ENCODE results near the gene PAX6. TPM values are rescaled to one million over a fixed set of nuclear protein-coding genes. Genes with fewer than 3 reads are reported as not detected.

The PAX6 gene
- total RNA-seq, 1 donor from 2014 or later = 7.6 TPM

GRCh38 chr11:31782257-31782656, 28.9 kb downstream of the PAX6 start:
- peaks cover 3% of the 10 kb centered on the region for H3K27me3 Mint-ChIP-seq
- no peak overlapping the region for H3K4me3 Mint-ChIP-seq (ENCODE audit: low read depth)
- H3K4me1 Mint-ChIP-seq (ENCODE audit: low read depth) = no peaks in the 10 kb centered on the region
- H3K9me3 Mint-ChIP-seq (ENCODE audit: low read depth) = peaks cover 3% of the 10 kb centered on the region
- peaks cover 2% of the 10 kb centered on the region for H3K36me3 Mint-ChIP-seq (ENCODE audit: insufficient read depth)
- H3K27ac Mint-ChIP-seq = no peak overlapping the region
- TF ChIP-seq, protein P1, sequence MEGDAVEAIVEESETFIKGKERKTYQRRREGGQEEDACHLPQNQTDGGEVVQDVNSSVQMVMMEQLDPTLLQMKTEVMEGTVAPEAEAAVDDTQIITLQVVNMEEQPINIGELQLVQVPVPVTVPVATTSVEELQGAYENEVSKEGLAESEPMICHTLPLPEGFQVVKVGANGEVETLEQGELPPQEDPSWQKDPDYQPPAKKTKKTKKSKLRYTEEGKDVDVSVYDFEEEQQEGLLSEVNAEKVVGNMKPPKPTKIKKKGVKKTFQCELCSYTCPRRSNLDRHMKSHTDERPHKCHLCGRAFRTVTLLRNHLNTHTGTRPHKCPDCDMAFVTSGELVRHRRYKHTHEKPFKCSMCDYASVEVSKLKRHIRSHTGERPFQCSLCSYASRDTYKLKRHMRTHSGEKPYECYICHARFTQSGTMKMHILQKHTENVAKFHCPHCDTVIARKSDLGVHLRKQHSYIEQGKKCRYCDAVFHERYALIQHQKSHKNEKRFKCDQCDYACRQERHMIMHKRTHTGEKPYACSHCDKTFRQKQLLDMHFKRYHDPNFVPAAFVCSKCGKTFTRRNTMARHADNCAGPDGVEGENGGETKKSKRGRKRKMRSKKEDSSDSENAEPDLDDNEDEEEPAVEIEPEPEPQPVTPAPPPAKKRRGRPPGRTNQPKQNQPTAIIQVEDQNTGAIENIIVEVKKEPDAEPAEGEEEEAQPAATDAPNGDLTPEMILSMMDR (IDR thresholded peaks at IDR 0.05; ENCODE audit: unreplicated experiment) = no peak
- DNase-seq (ENCODE audit: low spot score, unreplicated experiment) = no peak

DNA sequence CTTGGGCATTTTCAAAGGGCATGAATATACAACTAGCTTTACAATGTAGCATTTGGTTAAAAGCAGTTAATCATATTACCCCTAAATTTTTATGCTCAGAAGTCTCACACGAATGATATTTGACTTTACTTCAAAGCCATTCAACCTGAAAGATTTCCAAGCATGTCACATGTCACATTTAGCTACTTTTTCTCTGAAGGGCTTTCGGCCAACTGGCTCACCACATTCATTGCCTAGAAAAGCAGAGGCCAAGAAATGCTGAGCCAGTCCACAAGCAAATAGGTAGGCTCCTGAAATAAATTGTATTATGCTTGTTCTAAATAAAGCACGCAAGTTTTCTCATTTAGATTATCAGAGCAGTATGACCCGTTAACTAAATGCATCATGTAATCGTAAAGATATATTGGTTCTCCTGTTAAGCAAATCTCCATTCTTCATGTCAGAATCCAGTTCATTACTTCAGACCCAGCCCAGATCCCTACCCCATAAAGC, 30.6 kb downstream of the PAX6 start:
- no peaks in the 10 kb centered on the region for H3K27me3 Mint-ChIP-seq
- no peak overlapping the region for H3K27ac Mint-ChIP-seq
- no peak overlapping the region for H3K4me3 Mint-ChIP-seq (ENCODE audit: low read depth)
- peaks cover 2% of the 10 kb centered on the region for H3K36me3 Mint-ChIP-seq (ENCODE audit: insufficient read depth)
- DNase-seq (ENCODE audit: low spot score, unreplicated experiment) = no peak
- TF ChIP-seq, protein P1 (IDR thresholded peaks at IDR 0.05; ENCODE audit: unreplicated experiment) = no peak
- peaks cover 3% of the 10 kb centered on the region for H3K9me3 Mint-ChIP-seq (ENCODE audit: low read depth)
- H3K4me1 Mint-ChIP-seq (ENCODE audit: low read depth) = no peaks in the 10 kb centered on the region

GRCh38 chr11:31780078-31780477, 31.0 kb downstream of the PAX6 start:
- no peaks in the 10 kb centered on the region for H3K4me1 Mint-ChIP-seq (ENCODE audit: low read depth)
- no peaks in the 10 kb centered on the region for H3K27me3 Mint-ChIP-seq
- no peak for DNase-seq (ENCODE audit: low spot score, unreplicated experiment)
- H3K36me3 Mint-ChIP-seq (ENCODE audit: insufficient read depth) = peaks cover 2% of the 10 kb centered on the region
- no peak overlapping the region for H3K4me3 Mint-ChIP-seq (ENCODE audit: low read depth)
- peaks cover 3% of the 10 kb centered on the region for H3K9me3 Mint-ChIP-seq (ENCODE audit: low read depth)
- H3K27ac Mint-ChIP-seq = no peak overlapping the region
- TF ChIP-seq, protein P1 (IDR thresholded peaks at IDR 0.05; ENCODE audit: unreplicated experiment) = no peak

DNA sequence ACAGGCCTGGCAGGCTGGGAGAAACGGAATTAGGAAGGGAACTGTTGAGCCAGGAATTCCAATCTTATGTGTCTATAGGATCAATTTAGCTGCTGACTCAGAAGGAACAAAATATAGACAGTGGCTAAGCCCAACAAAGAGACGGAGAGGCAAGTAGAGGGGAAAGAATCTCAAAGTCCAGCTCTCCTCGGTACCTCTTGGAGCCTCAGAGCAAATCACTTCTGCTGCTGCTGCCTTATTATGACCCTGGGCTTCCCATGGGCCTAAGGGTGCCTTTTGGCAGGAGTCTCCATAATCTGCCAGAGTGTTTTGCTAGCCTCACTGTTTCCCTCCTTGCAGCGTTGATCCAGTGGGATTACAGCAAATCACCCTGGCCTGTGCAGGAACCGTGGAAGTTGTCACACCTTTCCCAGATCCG, 31.7 kb downstream of the PAX6 start:
- Mint-ChIP-seq H3K27ac (no peak overlapping the region), H3K4me3 (ENCODE audit: low read depth) (no peak overlapping the region), H3K4me1 (ENCODE audit: low read depth) (no peaks in the 10 kb centered on the region), H3K9me3 (ENCODE audit: low read depth) (peaks cover 3% of the 10 kb centered on the region), H3K36me3 (ENCODE audit: insufficient read depth) (peaks cover 2% of the 10 kb centered on the region), H3K27me3 (no peaks in the 10 kb centered on the region)
- TF ChIP-seq, protein P1 (IDR thresholded peaks at IDR 0.05; ENCODE audit: unreplicated experiment) = no peak
- DNase-seq (ENCODE audit: low spot score, unreplicated experiment) = no peak

DNA sequence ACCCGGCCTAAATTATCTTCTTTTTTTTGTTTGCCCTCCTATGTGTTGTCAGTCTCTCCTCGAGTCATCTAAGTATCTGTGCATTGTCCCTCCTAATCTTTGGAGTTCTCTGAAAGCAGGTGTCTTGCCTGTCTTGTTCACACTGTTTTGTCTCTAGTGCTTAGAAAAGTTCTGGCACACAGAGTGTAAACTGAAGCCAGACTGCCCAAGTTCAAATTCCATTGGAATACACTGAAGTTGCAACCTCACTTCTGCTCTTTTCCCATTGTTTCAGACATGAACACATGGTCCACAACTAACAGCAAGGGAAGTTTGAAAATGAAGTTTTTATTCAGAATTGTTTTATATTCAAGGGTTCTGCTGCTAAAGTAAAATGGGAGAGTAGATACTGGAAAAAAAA, 38.7 kb downstream of the PAX6 start:
- Mint-ChIP-seq H3K27ac (no peak overlapping the region), H3K9me3 (ENCODE audit: low read depth) (peaks cover under 1% of the 10 kb centered on the region), H3K4me1 (ENCODE audit: low read depth) (no peaks in the 10 kb centered on the region), H3K27me3 (no peaks in the 10 kb centered on the region), H3K4me3 (ENCODE audit: low read depth) (no peak overlapping the region), H3K36me3 (ENCODE audit: insufficient read depth) (peaks cover under 1% of the 10 kb centered on the region)
- DNase-seq (ENCODE audit: low spot score, unreplicated experiment) = no peak
- TF ChIP-seq, protein P1 (IDR thresholded peaks at IDR 0.05; ENCODE audit: unreplicated experiment) = no peak

Data from progenitor cell of endocrine pancreas (in vitro differentiated cells).